CD4-positive, alpha-beta T cell treated with Interleukin-6 for 4 hours (primary cell): Measurements from ENCODE around the gene SNX24.
"Not testable (repeated sequence)": the region's sequence is repeated elsewhere in the genome, so short reads cannot be mapped to it uniquely, and the experiment has no call there.

Experiments
- DNase-seq: peaks from one replicate; pipeline ENCODE4 v3.0.0-alpha.2; 2020; ENCODE audit warnings: mixed read lengths

SNX24 gene

GRCh38 chr5:122874179-122874875, 28.9 kb downstream of the SNX24 start:
- DNase-seq: no peak

GRCh38 chr5:122877518-122877917, 32.1 kb downstream of the SNX24 start:
- DNase-seq: no peak

GRCh38 chr5:122879076-122879475, 33.7 kb downstream of the SNX24 start:
- DNase-seq: no peak

- DNase-seq: no peak
Observed at GRCh38 chr5:122880170-122880689, 34.8 kb downstream of the SNX24 start.

- DNase-seq: no peak
Observed at GRCh38 chr5:122880749-122881148, 35.3 kb downstream of the SNX24 start.

- DNase-seq: no peak
Observed at GRCh38 chr5:122882831-122883230, 37.4 kb downstream of the SNX24 start.

- no peak for DNase-seq
Observed at GRCh38 chr5:122885045-122885517, 39.7 kb downstream of the SNX24 start.

GRCh38 chr5:122885891-122886290, 40.5 kb downstream of the SNX24 start:
- DNase-seq: no peak

- no peak for DNase-seq
Observed at GRCh38 chr5:122895141-122895540, 49.7 kb downstream of the SNX24 start.

- no peak for DNase-seq
Observed at GRCh38 chr5:122896598-122897282, 51.3 kb downstream of the SNX24 start.

- DNase-seq: no peak
Observed at GRCh38 chr5:122897283-122897602, 51.8 kb downstream of the SNX24 start.

- no peak for DNase-seq
Observed at GRCh38 chr5:122901346-122901745, 55.9 kb downstream of the SNX24 start.

- DNase-seq: no peak
Observed at GRCh38 chr5:122902263-122902662, 56.9 kb downstream of the SNX24 start.

- no peak for DNase-seq
Observed at GRCh38 chr5:122906768-122907167, 61.4 kb downstream of the SNX24 start.

GRCh38 chr5:122907276-122907675, 61.9 kb downstream of the SNX24 start:
- DNase-seq: no peak

- no peak for DNase-seq
Observed at GRCh38 chr5:122908108-122908507, 62.7 kb downstream of the SNX24 start.

GRCh38 chr5:122908662-122909061, 63.2 kb downstream of the SNX24 start:
- no peak for DNase-seq

GRCh38 chr5:122909470-122910100, 64.2 kb downstream of the SNX24 start:
- DNase-seq: no peak

- not testable (repeated sequence) for DNase-seq
Observed at GRCh38 chr5:122913436-122913835, 68.0 kb downstream of the SNX24 start.

- no peak for DNase-seq
Observed at GRCh38 chr5:122915717-122916461, 70.5 kb downstream of the SNX24 start.

GRCh38 chr5:122916490-122916889, 71.1 kb downstream of the SNX24 start:
- DNase-seq: no peak

GRCh38 chr5:122919969-122920368, 74.6 kb downstream of the SNX24 start:
- no peak for DNase-seq

- DNase-seq: no peak
Observed at GRCh38 chr5:122921826-122922225, 76.4 kb downstream of the SNX24 start.
